Subcutaneous adipose tissue (tissue), 4 donors: ENCODE measurements around the gene ROBO1. TPM values are rescaled to one million over a fixed set of nuclear protein-coding genes. Genes with fewer than 3 reads are reported as not detected.

Source experiments
- CTCF ChIP-seq: fragments of 450-650 bp; IDR thresholded peaks from one replicate; pipeline ENCODE4 v1.5.1; 2016; ENCODE audit warnings: low read depth, mild to moderate bottlenecking, control low read depth, antibody characterized with exemption, moderate library complexity
- total RNA-seq, 4 donors: library from RNA; depleted of rRNA; stranded (reverse); fragments of >200 nt; gene quantifications; one replicate each; pipeline ENCODE4 v1.1.0, GENCODE V29; 2016

The ROBO1 gene
- total RNA-seq, 4 donors from 2014 or later: 26.6 to 34.0 (median 30.8) TPM

- no peak for TF ChIP-seq CTCF
These were observed 879.2 kb downstream of the ROBO1 start for GRCh38 chr3:78888635-78889034.

- TF ChIP-seq CTCF: no peak
These were observed 880.2 kb downstream of the ROBO1 start for GRCh38 chr3:78887547-78888011.

- TF ChIP-seq CTCF: no peak
These were observed 880.8 kb downstream of the ROBO1 start for GRCh38 chr3:78887029-78887428.

- TF ChIP-seq CTCF: no peak
These were observed 885.5 kb downstream of the ROBO1 start for GRCh38 chr3:78882251-78882650.

GRCh38 chr3:78881501-78881900 lies 886.3 kb downstream of the ROBO1 start:
- no peak for TF ChIP-seq CTCF

- no peak for TF ChIP-seq CTCF
These were observed 887.0 kb downstream of the ROBO1 start for GRCh38 chr3:78880603-78881461.

GRCh38 chr3:78879295-78879860 lies 888.4 kb downstream of the ROBO1 start:
- TF ChIP-seq CTCF: no peak
